Endometrial microvascular endothelial cells (primary cell): ENCODE results near the gene MDFIC2. TPM values are rescaled to one million over a fixed set of nuclear protein-coding genes. Genes with fewer than 3 reads are reported as not detected.
"Not testable (repeated sequence)": the region's sequence is repeated elsewhere in the genome, so short reads cannot be mapped to it uniquely, and the experiment has no call there.

Experiments used
- in situ Hi-C: cut with HindIII; loops from 2 replicates; pipeline ENCODE4 v1.10.0; 2017; ENCODE audit warnings: low sequenced_read_pairs, low pct_unique_long_range_greater_than_20kb; ENCODE audit errors: inconsistent ontology term
- total RNA-seq: library from RNA; depleted of rRNA; stranded (reverse); fragments of >200 nt; gene quantifications from one replicate; pipeline ENCODE4 v1.2.3, GENCODE V29; 2015; ENCODE audit errors: inconsistent ontology term

Gene MDFIC2
- total RNA-seq, 1 donor from 2014 or later, result not detected

- in situ Hi-C loops, result no loop called here
Measured at GRCh38 chr3:70272798-70273197, 39.6 kb downstream of the MDFIC2 start.

- in situ Hi-C loops, result no loop called here
Measured at GRCh38 chr3:70264122-70264780, 48.2 kb downstream of the MDFIC2 start.

- in situ Hi-C loops, result no loop called here
Measured at GRCh38 chr3:70261283-70261682, 51.2 kb downstream of the MDFIC2 start.

- in situ Hi-C loops, result no loop called here
Measured at GRCh38 chr3:70256566-70256965, 55.9 kb downstream of the MDFIC2 start.

GRCh38 chr3:70250492-70250891, 61.9 kb downstream of the MDFIC2 start:
- in situ Hi-C loops, result no loop called here

GRCh38 chr3:70249509-70250160, 62.8 kb downstream of the MDFIC2 start:
- in situ Hi-C loops, result no loop called here

GRCh38 chr3:70248856-70249255, 63.6 kb downstream of the MDFIC2 start:
- in situ Hi-C loops, result no loop called here

- in situ Hi-C loops, result no loop called here
Measured at GRCh38 chr3:70247955-70248354, 64.5 kb downstream of the MDFIC2 start.

GRCh38 chr3:70245746-70246525, 66.5 kb downstream of the MDFIC2 start:
- in situ Hi-C loops, result no loop called here

- in situ Hi-C loops, result no loop called here
Measured at GRCh38 chr3:70244422-70244821, 68.0 kb downstream of the MDFIC2 start.

- in situ Hi-C loops, result no loop called here
Measured at GRCh38 chr3:70242297-70242882, 70.0 kb downstream of the MDFIC2 start.

- in situ Hi-C loops, result no loop called here
Measured at GRCh38 chr3:70233812-70234211, 78.6 kb downstream of the MDFIC2 start.

GRCh38 chr3:70233112-70233511, 79.3 kb downstream of the MDFIC2 start:
- in situ Hi-C loops, result no loop called here

- in situ Hi-C loops, result no loop called here
Measured at GRCh38 chr3:70231266-70231701, 81.2 kb downstream of the MDFIC2 start.

- in situ Hi-C loops, result no loop called here
Measured at GRCh38 chr3:70227437-70227836, 85.0 kb downstream of the MDFIC2 start.

GRCh38 chr3:70225146-70225545, 87.3 kb downstream of the MDFIC2 start:
- in situ Hi-C loops, result no loop called here

- in situ Hi-C loops, result no loop called here
Measured at GRCh38 chr3:70224337-70224736, 88.1 kb downstream of the MDFIC2 start.

- in situ Hi-C loops, result no loop called here
Measured at GRCh38 chr3:70218471-70218870, 94.0 kb downstream of the MDFIC2 start.

- in situ Hi-C loops, result not testable (repeated sequence)
Measured at GRCh38 chr3:70211274-70211673, 101.2 kb downstream of the MDFIC2 start.

GRCh38 chr3:70201975-70202374, 110.5 kb downstream of the MDFIC2 start:
- in situ Hi-C loops, result no loop called here
